Glutamatergic neuron (in vitro differentiated cells): ENCODE measurements around the gene ZMIZ1. TPM values are rescaled to one million over a fixed set of nuclear protein-coding genes. Genes with fewer than 3 reads are reported as not detected.

Source experiments
- DNase-seq: peaks from one replicate; pipeline ENCODE4 v3.0.0; 2022
- H3K27ac Mint-ChIP-seq: one replicate; pipeline ENCODE4 v1.8.0; 2020; ENCODE audit warnings: mild to moderate bottlenecking, mixed read lengths, inconsistent platforms; ENCODE audit not compliant: unreplicated experiment
- H3K27me3 Mint-ChIP-seq: one replicate; pipeline ENCODE4 v1.8.0; 2020; ENCODE audit warnings: mild to moderate bottlenecking, moderate library complexity, mixed read lengths, inconsistent platforms; ENCODE audit not compliant: unreplicated experiment
- H3K36me3 Mint-ChIP-seq: one replicate; pipeline ENCODE4 v1.8.0; 2020; ENCODE audit warnings: mild to moderate bottlenecking, mixed read lengths, inconsistent platforms; ENCODE audit not compliant: unreplicated experiment
- H3K4me1 Mint-ChIP-seq: one replicate; pipeline ENCODE4 v1.8.0; 2020; ENCODE audit warnings: mild to moderate bottlenecking, low read depth, mixed read lengths, inconsistent platforms; ENCODE audit not compliant: unreplicated experiment
- H3K4me3 Mint-ChIP-seq: one replicate; pipeline ENCODE4 v1.8.0; 2020; ENCODE audit warnings: mild to moderate bottlenecking, mixed read lengths, inconsistent platforms; ENCODE audit not compliant: unreplicated experiment
- H3K9me3 Mint-ChIP-seq: one replicate; pipeline ENCODE4 v1.8.0; 2020; ENCODE audit warnings: mild to moderate bottlenecking, moderate library complexity, mixed read lengths, inconsistent platforms; ENCODE audit not compliant: unreplicated experiment
- CTCF ChIP-seq: fragments of 200-600 bp; sonication (generic); IDR thresholded peaks from one replicate; pipeline ENCODE4 v1.5.0; 2021; ENCODE audit not compliant: partially characterized antibody, unreplicated experiment
- total RNA-seq: library from RNA; stranded (reverse); fragmentation: NEBNext Ultra II Directional; extraction: Animal tissue kit (Norgen Biotek cat#: 25700); gene quantifications from one replicate; pipeline ENCODE4 v1.2.1, GENCODE V29; 2021; ENCODE audit not compliant: unreplicated experiment

Gene ZMIZ1
- total RNA-seq, 1 donor from 2014 or later: 230 TPM

- Mint-ChIP-seq H3K27ac (no peak overlapping the region), H3K4me1 (peaks cover 42% of the 10 kb centered on the region), H3K27me3 (peaks cover 12% of the 10 kb centered on the region), H3K9me3 (peaks cover 23% of the 10 kb centered on the region), H3K4me3 (no peak overlapping the region), H3K36me3 (no peaks in the 10 kb centered on the region)
- no peak for TF ChIP-seq CTCF
- no peak for DNase-seq
Measured at GRCh38 chr10:79088176-79088575, 19.4 kb downstream of the ZMIZ1 start.

GRCh38 chr10:79088613-79089355 lies 20.0 kb downstream of the ZMIZ1 start:
- no peak for TF ChIP-seq CTCF
- peaks cover 43% of the 10 kb centered on the region for H3K4me1 Mint-ChIP-seq
- H3K9me3 Mint-ChIP-seq: peaks cover 26% of the 10 kb centered on the region
- H3K27ac Mint-ChIP-seq: no peak overlapping the region
- H3K4me3 Mint-ChIP-seq: no peak overlapping the region
- peaks cover 11% of the 10 kb centered on the region for H3K27me3 Mint-ChIP-seq
- H3K36me3 Mint-ChIP-seq: no peaks in the 10 kb centered on the region
- DNase-seq: no peak

GRCh38 chr10:79089632-79090031 lies 20.9 kb downstream of the ZMIZ1 start:
- peak overlapping the region; percentile 30 for H3K4me3 Mint-ChIP-seq
- DNase-seq: no peak
- H3K9me3 Mint-ChIP-seq: peaks cover 18% of the 10 kb centered on the region
- no peak overlapping the region for H3K27ac Mint-ChIP-seq
- peaks cover 45% of the 10 kb centered on the region for H3K4me1 Mint-ChIP-seq
- TF ChIP-seq CTCF: no peak
- no peaks in the 10 kb centered on the region for H3K36me3 Mint-ChIP-seq
- H3K27me3 Mint-ChIP-seq: peaks cover 9% of the 10 kb centered on the region

- Mint-ChIP-seq H3K9me3 (peaks cover 18% of the 10 kb centered on the region), H3K36me3 (no peaks in the 10 kb centered on the region)
- no peak for DNase-seq
Measured at GRCh38 chr10:79090134-79090803, 21.5 kb downstream of the ZMIZ1 start.

More at GRCh38 chr10:79090134-79090803, 21.5 kb downstream of the ZMIZ1 start:
- peak overlapping the region; percentile 33 for H3K27ac Mint-ChIP-seq
- H3K4me3 Mint-ChIP-seq: no peak overlapping the region
- H3K4me1 Mint-ChIP-seq: peaks cover 47% of the 10 kb centered on the region
- no peak for TF ChIP-seq CTCF
- H3K27me3 Mint-ChIP-seq: peaks cover 9% of the 10 kb centered on the region
